Measurements from ENCODE around the gene ZDHHC14.

DNA sequence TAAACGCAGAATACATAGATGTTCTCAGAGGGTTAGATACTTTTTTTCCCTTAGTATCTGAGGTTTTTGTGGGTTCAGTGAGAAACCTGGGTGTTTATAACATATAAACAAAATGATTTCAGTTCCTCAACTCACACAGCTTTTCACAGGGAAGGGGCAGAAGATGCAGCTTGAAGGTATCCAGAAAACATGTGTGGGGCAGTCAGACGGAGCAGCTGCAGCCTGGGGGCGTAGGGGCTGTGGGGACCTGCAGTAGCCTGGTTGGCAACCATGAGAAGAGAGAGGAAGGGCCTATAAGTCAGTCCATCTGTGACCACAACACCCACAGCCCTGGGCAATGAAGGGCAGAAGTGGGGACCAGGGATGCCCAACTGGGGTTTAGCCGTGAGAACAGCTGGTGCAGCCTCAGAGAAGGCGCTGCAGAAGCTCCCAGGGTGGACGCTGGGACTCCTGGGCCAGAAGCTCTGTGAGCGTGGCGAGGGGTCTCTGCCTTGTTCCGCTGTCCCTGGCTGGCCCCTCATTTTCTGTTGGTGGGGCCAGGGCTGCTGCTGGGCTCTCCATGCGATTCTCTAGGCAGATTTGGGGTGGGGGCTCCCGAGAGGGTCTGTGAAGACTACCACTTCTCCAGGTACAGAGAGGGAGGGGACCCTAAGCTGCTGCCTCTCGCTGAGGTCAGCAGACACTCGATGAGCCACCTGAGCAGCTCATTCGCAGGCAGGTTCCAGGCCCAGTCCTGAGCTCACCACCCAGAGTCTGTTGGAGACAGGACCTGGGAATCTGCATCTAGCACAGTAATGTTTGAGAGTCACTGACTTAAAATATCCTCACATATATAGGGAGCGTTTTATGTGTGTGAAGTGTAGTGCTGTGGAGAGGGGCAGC is 181.2 kb downstream of the ZDHHC14 start:
- TF ChIP-seq POLR2A (IDR thresholded peaks at IDR 0.05) = no peak
- TF ChIP-seq POLR2AphosphoS5 (IDR thresholded peaks at IDR 0.05) = no peak
